GM21529 (cell line): ENCODE data around the gene ARHGAP10.

ENCODE experiments used
- ATAC-seq: cut with Tn5 transposase; IDR thresholded peaks from one replicate; pipeline ENCODE4 v1.9.1; 2021; ENCODE audit not compliant: unreplicated experiment

ARHGAP10 gene

DNA sequence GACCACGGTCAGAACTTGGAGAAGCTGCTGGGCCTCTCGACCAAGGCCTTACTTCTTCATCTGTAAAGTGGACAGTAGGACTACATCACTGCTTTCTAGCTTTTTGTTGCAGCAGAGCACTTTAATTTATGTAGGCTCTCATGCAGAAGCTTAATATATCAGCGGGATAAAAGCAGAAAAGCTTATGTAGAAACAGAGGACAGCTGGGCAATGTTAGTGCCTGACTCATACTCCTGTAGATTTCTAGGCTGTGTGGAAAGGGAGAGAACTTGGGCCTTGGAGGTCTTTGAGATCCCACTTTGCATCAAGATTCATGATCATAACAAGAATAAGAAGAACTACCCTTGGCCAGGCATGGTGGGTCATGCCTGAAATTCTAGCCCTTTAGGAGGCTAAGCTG, 91.2 kb downstream of the ARHGAP10 start:
- ATAC-seq = no peak

DNA sequence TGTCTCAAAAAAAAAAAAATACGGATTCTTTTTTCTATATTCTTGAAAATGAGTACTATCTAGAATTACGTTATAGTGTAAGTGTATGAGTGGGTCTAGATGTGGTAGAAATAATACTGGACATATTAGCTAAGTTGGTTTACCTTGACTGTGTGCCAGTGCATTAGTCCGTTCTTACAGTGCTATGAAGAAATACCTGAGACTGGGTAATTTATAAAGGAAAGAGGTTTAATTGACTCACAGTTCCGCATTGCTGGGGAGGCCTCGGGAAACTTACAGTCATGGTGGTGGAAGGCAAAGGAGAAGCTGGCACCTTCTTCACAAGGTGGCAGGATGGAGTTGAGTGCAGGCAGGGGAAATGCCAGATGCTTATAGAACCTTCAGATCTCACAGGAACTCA, 92.4 kb downstream of the ARHGAP10 start:
- ATAC-seq = no peak

DNA sequence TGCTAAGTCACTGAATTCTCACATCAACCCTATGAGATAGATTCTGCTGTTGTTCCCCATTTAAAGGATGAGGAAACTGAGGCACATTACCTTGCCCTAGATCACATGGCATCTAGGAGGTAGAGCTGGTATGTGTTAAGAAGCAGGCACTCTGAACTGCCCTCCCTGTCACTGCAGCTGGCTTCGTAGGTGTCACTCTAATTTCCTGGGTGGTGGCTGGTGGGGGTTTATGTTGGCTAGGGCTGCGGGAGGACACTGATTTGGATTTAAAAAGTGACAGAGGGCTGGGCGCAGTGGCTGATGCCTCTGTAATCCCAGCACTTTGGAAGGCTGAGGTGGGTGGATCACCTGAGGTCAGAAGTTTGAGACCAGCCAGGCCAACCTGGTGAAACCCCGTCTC, 93.0 kb downstream of the ARHGAP10 start:
- no peak for ATAC-seq

DNA sequence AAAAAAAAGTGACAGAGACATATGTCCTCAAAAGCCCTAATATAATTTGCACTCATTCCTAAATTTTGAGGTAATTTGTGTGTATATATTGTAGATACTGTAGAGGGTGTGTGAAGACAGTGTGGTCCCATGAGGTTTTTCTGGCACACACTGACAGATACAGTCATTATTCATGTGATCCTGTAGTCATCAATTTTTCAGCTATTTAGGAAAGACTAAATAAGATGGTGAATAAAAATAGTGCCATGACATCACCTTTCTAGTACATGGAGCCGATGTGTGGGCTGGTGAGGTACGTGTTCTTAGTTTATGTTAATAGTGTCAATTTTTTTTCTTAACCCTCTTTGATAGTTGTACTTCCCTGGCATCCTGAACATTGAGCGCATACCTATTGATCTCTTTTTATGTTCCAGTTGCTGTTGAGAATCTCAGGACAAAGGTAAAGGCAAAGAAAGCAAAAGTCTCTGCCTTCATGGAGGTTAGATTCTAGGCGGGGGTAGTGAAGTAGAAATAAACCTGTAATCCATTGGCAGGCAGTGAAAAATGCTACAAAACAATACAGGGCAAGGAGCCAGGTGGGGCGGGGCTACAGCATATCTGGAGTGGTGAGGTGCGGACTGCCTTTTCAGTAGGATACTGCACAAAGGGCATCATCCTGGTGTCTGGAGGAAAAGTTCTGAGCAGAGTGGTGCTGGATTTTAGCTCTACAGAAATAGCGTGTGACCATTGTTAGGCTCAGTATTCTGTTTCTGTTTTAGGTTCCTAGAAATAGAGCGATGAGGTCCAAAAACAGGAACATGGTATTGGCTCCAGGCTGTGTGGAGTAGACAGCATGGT, 93.8 kb downstream of the ARHGAP10 start:
- no peak for ATAC-seq

DNA sequence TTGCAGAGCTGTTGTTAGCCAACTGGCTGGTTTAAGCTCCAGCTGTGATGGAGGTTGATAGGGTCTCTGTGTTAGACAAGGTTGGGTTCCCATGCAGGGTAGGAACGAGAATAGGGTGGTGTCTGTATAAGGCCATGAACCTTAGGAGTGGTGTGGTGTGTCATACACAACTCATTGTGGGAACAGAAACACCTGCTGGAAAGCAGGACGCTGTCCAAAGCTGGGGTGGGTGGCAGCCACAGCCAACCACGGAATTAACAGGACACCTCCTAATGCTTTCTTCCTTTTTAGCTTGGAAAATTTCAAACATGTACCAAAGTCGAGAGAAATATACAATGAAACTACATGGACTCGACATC, 94.4 kb downstream of the ARHGAP10 start:
- ATAC-seq = no peak

DNA sequence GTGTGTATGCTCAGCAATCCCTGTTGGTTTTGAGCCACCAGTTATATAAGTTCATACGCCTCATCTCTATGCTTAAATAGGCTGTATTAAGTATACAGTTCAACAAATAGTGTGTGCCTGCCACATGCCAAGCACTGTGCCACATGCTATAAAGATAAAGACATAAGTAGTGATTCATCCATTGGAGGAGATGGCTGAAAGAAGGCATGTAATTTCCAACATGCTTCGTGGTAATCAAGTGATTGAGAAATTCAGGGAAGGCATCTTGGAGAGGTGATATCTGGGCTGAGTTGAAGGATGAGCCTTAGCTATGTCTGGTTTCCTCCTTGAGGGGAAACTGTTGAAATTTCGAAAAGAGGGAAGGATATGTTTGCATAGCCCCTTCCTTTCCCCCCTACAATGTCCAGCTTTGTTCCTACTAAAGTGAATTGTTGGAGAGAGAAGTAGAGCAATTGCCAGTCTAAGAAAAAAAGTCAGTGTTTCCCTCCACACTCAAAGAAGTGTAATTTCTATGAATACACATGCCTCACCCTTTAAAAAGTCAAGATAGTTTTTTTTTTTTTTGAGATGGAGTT, 96.5 kb downstream of the ARHGAP10 start:
- ATAC-seq = no peak

DNA sequence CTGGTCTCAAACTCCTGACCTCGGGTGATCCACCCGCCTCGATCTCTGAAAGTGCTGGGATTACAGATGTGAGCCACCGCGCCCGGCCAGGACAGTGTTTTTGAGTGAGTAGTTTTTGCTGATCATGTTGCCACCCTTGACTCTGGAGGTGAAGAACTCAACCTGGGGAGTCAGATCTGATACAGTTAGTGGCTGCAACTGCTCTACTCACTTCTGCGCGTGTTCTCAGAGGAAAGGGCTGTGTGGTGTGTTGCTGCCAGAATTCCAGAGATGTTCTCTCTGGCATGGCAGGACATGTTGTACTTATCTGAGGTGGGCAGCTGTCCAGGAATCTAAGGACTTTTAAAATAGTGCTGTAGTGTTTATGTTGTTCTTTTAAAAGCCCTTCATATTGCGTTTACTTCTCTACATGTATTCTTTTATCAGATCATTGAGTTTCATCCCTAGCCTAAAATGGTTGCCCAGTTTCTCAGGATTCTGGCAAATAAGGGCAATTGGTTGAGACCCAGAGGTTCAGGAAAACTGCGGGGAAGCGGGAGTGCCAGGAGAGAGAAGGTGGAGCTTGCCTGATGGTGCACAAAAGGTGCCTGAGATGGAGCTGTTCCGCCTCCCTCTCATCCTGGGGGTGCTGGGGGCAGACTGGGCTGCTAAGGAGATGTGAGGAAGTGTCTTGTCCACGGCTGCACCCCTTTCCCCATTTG, 97.7 kb downstream of the ARHGAP10 start:
- ATAC-seq = no peak

DNA sequence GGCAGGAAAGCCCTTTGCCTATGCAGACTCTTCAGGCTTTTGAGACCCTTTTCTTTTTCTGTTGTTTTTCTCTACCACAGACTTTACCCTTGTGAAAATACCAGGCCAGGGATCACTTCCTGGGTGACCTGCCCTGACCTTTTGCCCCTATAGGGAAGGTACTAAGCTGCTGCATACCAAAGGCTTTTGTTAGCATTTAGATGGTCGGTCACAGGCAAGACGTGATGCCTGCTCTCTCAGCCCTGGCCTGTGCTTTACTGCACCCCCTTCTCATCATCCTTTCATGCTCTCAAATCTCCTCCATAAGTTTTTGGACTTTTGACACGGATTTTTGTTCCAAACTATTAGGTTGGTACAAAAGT, 98.2 kb downstream of the ARHGAP10 start:
- ATAC-seq = no peak

DNA sequence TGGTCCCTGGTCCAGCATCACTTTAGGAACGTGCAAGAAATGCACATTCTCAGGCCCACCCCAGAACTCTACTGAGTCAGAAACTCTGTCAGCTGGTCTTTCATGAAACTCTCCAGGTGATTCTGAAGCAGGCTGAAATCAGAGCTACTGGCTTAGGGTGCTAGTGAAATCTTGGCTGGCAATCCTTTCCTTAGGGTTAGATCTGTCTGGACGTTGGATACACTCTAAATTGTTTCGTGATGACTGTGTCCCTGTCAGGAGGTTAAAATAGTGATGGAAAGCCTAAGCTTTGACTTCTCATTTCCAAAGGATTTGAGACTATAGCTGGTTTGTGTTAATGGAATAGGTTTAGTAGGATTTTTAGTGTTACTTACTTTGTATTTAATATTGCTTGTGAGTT, 99.1 kb downstream of the ARHGAP10 start:
- no peak for ATAC-seq

DNA sequence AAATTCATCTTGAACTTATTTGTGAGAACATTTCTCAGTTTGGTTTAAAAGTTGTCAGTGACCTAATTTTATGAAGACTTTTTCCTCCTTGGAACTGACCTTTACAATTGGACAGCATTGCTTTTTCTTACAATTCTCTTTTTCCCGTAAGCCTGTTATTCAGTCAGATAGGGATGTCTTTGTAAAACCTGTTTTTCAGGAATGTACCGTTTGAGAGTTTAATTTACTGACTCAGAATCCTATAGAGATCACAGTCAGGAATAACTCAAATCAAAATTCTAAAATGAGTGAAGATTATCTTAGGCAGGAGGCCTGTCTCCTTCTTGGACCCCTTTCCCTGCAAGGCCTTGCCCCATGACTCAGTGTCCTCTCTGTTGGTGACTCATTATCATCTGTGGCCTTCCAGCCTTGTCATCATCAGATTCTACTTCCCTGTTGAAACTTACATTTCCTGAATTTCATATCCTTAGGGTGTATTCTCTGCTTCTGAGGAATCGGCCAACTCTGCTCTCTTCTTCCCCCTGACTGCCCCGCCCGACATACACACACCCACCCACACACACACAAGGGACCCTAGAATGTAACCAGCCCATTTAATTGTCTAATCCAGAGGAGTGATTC, 99.8 kb downstream of the ARHGAP10 start:
- ATAC-seq = no peak

DNA sequence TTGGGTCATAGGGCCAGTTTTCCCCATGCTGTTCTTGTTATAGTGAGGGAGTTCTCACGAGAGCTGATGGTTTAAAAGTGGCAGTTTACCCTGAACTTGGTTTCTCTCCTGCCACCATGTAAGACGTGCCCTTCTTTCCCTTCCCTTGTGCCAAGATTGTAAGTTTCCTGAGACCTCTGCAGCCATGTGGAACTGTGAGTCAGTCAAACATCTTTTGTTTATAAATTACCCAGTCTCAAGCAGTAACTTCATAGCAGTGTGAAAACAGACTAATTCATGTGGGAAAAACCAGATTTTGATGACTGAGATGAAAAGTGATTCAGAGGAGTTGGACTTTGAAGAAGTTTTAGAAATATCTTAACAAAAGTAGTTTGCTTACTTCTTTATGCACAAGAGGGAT, 101.4 kb downstream of the ARHGAP10 start:
- no peak for ATAC-seq

DNA sequence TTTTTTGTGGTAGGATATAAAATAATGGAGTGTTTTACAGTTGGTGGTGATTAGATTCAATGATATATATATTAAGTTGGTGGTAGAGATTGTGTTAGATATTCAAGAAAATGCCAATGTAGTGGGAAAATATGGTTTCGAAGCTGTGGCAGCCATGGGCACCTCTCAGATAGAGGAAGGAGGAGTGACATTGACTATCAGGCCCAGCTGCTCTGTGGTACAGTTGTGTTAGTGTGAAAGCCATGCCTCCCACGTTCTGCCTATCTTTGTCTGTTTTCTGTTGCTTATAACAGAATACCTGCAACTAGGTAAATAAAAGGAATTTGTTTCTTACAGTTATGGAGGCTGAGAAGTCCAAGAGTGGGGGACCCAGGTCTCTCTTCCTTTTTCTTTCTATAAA, 101.9 kb downstream of the ARHGAP10 start:
- ATAC-seq = no peak

DNA sequence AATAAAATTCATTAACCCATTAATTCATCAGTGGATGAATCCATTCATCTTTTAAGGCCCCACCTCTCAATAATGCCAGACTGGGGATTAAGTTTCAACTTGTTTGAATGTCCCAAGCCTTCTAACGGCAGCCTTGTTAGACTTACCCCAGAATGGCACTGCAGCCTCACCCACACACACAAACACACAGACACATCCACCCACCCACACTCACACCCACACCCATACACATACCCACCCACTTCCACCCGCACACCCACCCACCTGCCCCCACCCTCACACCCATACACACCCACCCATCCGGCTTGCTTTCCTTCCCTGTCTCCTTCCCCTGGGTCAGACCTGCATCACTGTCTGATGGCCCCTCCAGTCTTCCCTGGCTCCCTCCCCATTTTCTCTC, 102.6 kb downstream of the ARHGAP10 start:
- no peak for ATAC-seq

DNA sequence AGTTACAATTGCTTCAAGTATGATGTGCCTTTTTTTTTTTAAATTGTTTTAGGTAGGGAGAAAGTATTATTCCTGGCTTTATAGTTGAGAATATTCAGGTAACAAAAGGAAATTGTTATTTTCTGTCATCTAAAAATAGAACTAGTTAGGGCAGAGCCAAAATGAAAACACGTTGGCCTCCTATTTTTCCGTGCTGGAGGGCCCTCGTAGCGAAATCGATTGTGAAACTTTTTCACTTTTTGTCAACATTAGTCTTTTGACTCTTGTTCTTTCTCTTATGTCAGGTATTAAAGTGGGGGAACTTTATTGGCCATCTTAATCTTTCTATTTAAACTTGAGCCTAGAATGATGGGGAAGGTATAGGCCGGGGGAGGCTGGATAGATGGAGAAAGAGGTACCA, 104.9 kb downstream of the ARHGAP10 start:
- ATAC-seq = peak; percentile 43

DNA sequence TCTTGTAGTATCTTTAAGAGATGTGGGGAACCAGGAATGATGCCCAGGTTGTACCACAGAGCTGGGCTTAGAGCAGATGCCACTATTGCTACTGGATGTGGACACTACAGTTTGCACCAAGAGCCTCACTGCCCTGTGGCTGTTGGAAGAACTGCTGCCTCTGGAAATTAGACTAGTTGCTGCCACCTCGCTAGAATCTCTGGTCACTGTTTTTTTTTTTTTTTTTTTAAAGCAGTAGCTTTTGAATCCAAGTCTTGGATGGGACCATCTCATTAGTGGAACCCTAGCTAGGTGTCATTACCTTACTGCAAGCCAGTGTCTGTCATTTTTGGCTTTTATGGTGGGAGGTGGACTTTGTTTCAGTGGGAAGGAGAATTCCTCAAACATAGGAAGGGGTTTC, 105.5 kb downstream of the ARHGAP10 start:
- ATAC-seq = no peak

DNA sequence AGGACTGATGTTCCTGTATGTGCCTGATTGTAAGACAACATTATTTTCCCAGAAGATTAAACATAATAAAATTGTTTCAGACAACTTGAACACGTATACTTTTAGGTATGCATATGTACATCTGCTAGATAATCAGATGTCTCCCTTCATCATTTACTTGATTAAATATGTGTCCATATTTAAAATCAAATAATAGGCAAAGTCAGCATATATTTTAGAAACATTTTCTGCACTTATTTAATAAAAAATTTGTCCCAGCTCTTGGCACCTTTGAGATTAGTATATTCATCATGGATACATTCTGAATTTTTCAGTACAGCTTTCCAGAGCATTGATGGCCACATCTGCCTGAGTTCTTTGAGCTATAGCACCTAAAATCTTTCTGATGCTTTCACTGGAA, 106.0 kb downstream of the ARHGAP10 start:
- no peak for ATAC-seq

DNA sequence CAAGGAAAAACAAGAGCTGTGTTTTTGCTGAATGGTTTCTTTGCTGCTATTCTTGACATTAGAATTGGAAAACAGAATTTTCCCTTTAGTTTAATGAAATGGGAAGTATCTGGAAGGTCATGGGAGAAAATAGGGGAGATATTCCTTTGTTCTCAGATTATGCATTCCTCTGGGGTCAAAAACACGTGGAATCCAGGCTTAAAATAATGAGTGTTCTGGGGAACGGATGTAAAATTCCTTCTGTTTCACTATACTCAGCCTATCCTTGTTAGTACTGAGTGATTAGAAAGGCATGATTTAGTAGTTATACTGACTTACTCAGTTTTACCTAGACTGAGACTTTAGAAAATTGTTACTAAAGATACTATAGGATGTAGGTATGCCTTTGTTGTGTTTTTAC, 107.3 kb downstream of the ARHGAP10 start:
- no peak for ATAC-seq

DNA sequence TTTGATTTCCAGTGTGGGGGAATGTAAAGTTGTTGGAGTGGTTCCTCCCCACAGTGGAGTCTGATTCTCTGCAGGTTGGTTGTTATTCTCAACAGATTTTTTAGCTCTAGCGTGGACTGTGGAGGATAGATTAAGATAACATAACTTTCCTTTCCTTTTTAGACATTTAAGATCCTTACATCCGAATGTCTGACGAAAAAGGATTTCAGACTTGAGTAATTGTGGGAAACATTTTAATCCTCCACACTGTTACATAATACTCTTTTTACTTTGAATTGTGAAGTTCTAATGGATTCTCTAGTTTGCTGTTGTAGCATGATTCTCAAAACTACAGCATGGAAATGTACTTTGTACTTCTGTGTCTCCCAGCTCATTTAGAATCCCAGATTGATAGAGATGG, 107.8 kb downstream of the ARHGAP10 start:
- ATAC-seq = no peak

DNA sequence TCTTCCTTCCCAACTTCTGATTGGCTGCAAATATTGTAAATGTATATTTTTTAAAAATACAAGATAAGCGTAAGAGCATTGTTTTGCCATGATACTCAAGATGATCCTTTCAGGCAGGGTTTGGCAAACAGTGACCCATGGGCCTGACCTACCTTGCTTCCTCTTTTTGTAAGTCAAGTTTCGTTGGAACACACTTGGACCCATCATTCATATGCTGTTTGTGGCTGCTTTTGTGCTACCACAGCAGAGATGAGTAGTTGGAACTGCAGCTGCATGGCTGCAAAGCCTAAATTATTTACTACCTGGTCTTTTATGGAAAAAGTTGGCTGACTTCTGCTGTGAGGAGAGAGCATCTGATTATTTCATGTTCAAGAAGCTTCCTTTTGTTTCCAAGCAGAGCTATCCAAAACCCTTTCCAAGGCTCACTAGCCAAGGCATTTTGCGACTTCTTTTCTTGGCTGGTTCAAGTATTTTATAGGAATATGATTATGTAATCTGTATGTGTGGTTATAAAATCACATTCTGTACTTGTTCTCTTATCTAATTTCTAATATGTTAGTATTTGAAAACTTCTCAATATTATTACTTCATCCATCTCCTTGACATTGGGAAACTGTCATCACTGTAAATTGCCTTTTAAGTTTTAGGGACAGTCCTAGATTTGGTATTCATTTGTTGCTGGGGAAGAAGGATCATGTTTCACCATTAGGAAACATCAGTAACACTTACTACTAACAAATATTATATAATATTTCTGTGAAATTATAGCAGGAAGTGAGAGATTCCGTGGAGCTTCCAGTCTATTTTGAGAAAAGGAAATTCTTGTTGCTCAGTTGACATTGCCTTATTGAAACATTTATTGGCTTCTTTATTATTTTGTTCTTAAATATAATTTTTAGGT, 109.2 kb downstream of the ARHGAP10 start:
- peak; percentile 68 for ATAC-seq

DNA sequence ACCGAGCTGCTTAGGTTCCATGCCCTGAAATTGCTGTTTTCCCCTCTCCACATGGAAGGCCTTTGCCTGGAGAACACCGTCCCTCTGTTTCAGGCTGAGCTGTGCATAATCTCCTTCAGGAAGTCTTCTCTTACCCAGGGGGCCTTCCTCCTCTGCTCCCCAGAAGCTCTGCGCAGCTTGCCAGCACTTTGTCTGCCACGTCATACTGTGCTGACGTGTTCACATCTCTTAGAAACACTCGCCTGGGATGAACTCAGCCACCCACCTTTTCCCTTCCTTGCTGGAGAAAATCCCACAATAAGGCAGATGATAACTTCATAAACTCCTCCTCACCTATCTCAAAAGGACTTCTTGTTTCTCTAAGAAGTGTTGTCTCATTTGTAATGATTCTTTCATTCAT, 110.7 kb downstream of the ARHGAP10 start:
- no peak for ATAC-seq

DNA sequence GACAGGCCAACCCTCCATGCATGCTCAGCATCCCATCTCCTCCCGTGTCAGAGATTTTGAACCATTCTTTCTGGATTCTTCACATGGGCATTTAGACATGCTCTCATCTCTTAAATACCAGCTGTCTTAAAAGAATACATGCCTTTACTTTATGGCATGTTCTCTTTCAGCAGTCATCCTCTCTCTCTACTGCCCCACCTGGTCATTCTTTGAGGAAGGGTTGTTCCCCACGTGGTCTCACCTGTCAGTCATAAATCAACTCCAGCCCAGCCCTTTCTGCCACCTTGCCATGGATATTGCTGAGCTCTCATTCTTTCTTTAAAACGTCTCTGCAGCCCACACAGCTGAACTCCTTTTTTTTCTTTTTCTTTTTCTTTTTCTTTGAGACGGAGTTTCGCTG, 111.3 kb downstream of the ARHGAP10 start:
- ATAC-seq = no peak
